ENCODE results near the gene ANKMY1. TPM values are rescaled to one million over a fixed set of nuclear protein-coding genes. Genes with fewer than 3 reads are reported as not detected.

Gene ANKMY1
- total and polyA plus RNA-seq, 2 of the 13 experiments (the other 11 are each of a cell fraction or from before 2014, with no cell fraction given): 11.7 to 18.8 TPM

DNA sequence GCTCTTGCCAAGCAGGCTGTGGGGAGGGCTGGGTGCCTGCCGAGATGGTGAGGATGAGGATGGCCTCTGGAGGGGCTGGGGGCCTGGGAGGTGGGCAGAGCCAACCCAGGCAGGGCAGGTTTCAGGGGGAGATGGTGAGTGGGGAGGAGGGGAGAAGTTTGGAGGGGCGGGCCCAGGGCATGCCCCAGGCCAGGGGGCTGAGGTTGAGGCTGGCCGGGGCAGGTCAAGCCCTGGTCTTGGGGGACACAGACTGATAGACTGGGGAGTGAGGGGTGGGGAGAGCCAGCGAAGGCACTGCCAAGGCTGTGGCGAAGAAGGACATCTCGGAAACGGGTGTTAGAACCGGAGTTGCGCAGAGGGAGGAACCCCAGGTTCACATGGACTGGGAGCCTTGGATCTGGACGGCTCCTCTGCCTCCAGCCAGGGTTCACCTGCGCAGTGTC is 41.4 kb upstream of the ANKMY1 start:
- Histone ChIP-seq H3K27me3 (ENCODE audit: control insufficient read depth in 1 of 2, insufficient read depth in 2 of 2, low read length in 2 of 2) (no peaks in the 10 kb centered on the region), H3K4me1 (ENCODE audit: insufficient read depth, low read length) (peaks cover 53% of the 10 kb centered on the region), H3K4me3 (replicated peaks in 1 of 3; ENCODE audit: insufficient read depth in 1 of 3, low read depth in 2 of 3, low read length in 3 of 3) (no peak overlapping the region), H3K79me2 (ENCODE audit: insufficient read depth, low read length) (peaks cover 3% of the 10 kb centered on the region), H3K9me3 (ENCODE audit: low read length) (no peaks in the 10 kb centered on the region), H2AFZ (ENCODE audit: low read length) (no peak overlapping the region), H3K4me2 (ENCODE audit: low read depth, low read length) (no peak overlapping the region), H3K36me3 (replicated peaks in 1 of 2; ENCODE audit: control insufficient read depth in 1 of 2, insufficient read depth in 2 of 2, low read length in 2 of 2) (peaks cover 6 to 8% of the 10 kb centered on the region in 2 experiments; a peak in 3 of 5 replicates), H4K20me1 (ENCODE audit: insufficient read depth, low read length) (no peaks in the 10 kb centered on the region), H3K27ac (ENCODE audit: extremely low read length, insufficient read depth, low read length) (no peak overlapping the region), H3K9ac (ENCODE audit: insufficient read depth, low read depth, low read length) (no peak overlapping the region)
- in situ Hi-C loops (cut with HindIII; ENCODE audit: extremely low pct_ligation_motif_present, low pct_unique_long_range_greater_than_20kb) (no loop called here), intact Hi-C loops (cut with micrococcal nuclease; ENCODE audit: unreplicated experiment) (no loop called here)
- no peak for FAIRE-seq
- no peak for DNase-seq (ENCODE audit: low spot score)
- ChIA-PET CTCF (ENCODE audit: low intra/inter-chr PET ratio, low total read pairs) (no interaction called here), POLR2A (interaction anchor here (2.7 kb wide), 1 partner anchor 12 kb away, joined by 22 read pairs; the partner anchor contains the start of gene CAPN10)
- no peak for ATAC-seq
- WGBS (ENCODE audit: low lambda C conversion rate): 97% methylated on average over 11 of the region's 11 CpGs
- no TSS peak for BruUV-seq (replicated peaks)
- TF ChIP-seq SMAD1 (CRISPR knock-in tag; IDR thresholded peaks at IDR 0.05; ENCODE audit: borderline replicate concordance, low read depth) (no peak), ZBTB38 (CRISPR knock-in tag; IDR thresholded peaks at IDR 0.05) (no peak), NFYC (CRISPR knock-in tag; IDR thresholded peaks at IDR 0.05) (no peak), GTF3A (CRISPR knock-in tag; conservative IDR thresholded peaks at IDR 0.05) (no peak), SNRNP70 (IDR thresholded peaks at IDR 0.05; ENCODE audit: low read depth, low read length) (no peak), ZNF644 (CRISPR knock-in tag; IDR thresholded peaks at IDR 0.05; ENCODE audit: low read depth) (no peak), ZNF337 (CRISPR knock-in tag; IDR thresholded peaks at IDR 0.05; ENCODE audit: borderline replicate concordance, low read depth) (no peak), REPIN1 (CRISPR knock-in tag; IDR thresholded peaks at IDR 0.05; ENCODE audit: borderline replicate concordance, low read depth) (no peak), TEAD3 (CRISPR knock-in tag; optimal IDR thresholded peaks at IDR 0.05; ENCODE audit: borderline replicate concordance) (no peak), PAX8 (CRISPR knock-in tag; IDR thresholded peaks at IDR 0.05; ENCODE audit: borderline replicate concordance) (no peak)
- TF ChIP-seq, protein P1, sequence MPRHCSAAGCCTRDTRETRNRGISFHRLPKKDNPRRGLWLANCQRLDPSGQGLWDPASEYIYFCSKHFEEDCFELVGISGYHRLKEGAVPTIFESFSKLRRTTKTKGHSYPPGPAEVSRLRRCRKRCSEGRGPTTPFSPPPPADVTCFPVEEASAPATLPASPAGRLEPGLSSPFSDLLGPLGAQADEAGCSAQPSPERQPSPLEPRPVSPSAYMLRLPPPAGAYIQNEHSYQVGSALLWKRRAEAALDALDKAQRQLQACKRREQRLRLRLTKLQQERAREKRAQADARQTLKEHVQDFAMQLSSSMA (CRISPR knock-in tag; IDR thresholded peaks at IDR 0.05): no peak
- TF ChIP-seq, protein P2, sequence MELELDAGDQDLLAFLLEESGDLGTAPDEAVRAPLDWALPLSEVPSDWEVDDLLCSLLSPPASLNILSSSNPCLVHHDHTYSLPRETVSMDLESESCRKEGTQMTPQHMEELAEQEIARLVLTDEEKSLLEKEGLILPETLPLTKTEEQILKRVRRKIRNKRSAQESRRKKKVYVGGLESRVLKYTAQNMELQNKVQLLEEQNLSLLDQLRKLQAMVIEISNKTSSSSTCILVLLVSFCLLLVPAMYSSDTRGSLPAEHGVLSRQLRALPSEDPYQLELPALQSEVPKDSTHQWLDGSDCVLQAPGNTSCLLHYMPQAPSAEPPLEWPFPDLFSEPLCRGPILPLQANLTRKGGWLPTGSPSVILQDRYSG (CRISPR knock-in tag; IDR thresholded peaks at IDR 0.05): no peak
- TF ChIP-seq, protein P3, sequence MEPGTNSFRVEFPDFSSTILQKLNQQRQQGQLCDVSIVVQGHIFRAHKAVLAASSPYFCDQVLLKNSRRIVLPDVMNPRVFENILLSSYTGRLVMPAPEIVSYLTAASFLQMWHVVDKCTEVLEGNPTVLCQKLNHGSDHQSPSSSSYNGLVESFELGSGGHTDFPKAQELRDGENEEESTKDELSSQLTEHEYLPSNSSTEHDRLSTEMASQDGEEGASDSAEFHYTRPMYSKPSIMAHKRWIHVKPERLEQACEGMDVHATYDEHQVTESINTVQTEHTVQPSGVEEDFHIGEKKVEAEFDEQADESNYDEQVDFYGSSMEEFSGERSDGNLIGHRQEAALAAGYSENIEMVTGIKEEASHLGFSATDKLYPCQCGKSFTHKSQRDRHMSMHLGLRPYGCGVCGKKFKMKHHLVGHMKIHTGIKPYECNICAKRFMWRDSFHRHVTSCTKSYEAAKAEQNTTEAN (CRISPR knock-in tag; conservative IDR thresholded peaks at IDR 0.05): no peak
- TF ChIP-seq, protein P4, sequence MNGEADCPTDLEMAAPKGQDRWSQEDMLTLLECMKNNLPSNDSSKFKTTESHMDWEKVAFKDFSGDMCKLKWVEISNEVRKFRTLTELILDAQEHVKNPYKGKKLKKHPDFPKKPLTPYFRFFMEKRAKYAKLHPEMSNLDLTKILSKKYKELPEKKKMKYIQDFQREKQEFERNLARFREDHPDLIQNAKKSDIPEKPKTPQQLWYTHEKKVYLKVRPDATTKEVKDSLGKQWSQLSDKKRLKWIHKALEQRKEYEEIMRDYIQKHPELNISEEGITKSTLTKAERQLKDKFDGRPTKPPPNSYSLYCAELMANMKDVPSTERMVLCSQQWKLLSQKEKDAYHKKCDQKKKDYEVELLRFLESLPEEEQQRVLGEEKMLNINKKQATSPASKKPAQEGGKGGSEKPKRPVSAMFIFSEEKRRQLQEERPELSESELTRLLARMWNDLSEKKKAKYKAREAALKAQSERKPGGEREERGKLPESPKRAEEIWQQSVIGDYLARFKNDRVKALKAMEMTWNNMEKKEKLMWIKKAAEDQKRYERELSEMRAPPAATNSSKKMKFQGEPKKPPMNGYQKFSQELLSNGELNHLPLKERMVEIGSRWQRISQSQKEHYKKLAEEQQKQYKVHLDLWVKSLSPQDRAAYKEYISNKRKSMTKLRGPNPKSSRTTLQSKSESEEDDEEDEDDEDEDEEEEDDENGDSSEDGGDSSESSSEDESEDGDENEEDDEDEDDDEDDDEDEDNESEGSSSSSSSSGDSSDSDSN (CRISPR knock-in tag; IDR thresholded peaks at IDR 0.05): no peak
- TF ChIP-seq, protein P5, sequence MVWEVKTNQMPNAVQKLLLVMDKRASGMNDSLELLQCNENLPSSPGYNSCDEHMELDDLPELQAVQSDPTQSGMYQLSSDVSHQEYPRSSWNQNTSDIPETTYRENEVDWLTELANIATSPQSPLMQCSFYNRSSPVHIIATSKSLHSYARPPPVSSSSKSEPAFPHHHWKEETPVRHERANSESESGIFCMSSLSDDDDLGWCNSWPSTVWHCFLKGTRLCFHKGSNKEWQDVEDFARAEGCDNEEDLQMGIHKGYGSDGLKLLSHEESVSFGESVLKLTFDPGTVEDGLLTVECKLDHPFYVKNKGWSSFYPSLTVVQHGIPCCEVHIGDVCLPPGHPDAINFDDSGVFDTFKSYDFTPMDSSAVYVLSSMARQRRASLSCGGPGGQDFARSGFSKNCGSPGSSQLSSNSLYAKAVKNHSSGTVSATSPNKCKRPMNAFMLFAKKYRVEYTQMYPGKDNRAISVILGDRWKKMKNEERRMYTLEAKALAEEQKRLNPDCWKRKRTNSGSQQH (CRISPR knock-in tag; IDR thresholded peaks at IDR 0.05; ENCODE audit: low read depth): no peak
- TF ChIP-seq, protein P6, sequence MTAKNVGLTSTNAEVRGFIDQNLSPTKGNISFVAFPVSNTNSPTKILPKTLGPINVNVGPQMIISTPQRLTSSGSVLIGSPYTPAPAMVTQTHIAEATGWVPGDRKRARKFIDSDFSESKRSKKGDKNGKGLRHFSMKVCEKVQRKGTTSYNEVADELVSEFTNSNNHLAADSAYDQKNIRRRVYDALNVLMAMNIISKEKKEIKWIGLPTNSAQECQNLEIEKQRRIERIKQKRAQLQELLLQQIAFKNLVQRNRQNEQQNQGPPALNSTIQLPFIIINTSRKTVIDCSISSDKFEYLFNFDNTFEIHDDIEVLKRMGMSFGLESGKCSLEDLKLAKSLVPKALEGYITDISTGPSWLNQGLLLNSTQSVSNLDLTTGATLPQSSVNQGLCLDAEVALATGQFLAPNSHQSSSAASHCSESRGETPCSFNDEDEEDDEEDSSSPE (CRISPR knock-in tag; IDR thresholded peaks at IDR 0.05): no peak

Measured in HepG2 (cell line).